ENCODE results near the gene MIF4GD. TPM values are rescaled to one million over a fixed set of nuclear protein-coding genes. Genes with fewer than 3 reads are reported as not detected.

The MIF4GD gene
- polyA plus RNA-seq, 1 donor from 2014 or later, result 27.7 TPM

DNA sequence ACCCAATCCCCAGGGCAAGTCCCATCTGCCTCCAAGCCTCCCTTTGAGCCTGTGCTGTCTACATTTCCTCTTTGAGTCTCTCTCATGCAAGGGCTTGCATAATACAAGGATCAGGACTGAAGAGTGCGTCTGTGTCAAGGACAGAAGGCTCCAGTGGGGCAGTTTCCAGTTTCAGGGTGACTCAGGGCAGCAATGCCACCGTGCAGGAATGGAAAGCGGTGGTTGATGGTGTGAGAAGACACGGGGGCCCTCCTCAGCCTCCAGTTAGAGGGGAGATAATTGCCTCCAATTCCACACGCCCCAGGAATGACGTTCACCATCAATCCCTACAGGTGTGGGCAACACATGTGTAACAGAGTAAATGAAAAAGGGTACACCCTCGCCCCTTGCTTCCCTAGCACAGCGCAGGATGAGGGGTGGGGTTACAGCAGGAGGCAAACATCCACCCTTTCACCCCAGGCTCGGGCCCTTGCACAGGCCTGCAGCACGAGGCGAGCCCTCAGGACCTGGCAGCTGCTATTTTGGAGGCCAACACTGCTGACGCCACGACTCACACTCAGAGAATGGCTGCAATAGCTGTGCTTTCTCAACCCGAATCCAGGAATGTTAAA lies 43.0 kb upstream of the MIF4GD start:
- no peak overlapping the region for H2AFZ ChIP-seq (ENCODE audit: low read depth, low read length)
- H3K27ac ChIP-seq (ENCODE audit: low read length), result no peak overlapping the region

GRCh38 chr17:75308732-75309629 lies 38.0 kb upstream of the MIF4GD start:
- Histone ChIP-seq H4K20me1 (ENCODE audit: insufficient read depth) (no peaks in the 10 kb centered on the region), H3K9me3 (ENCODE audit: low read length) (no peaks in the 10 kb centered on the region), H3F3A (ENCODE audit: insufficient read depth, low read length, poor library complexity, severe bottlenecking) (no peaks in the 10 kb centered on the region), H3K4me3 (ENCODE audit: low read length) (no peak overlapping the region), H3K79me2 (replicated peaks; ENCODE audit: insufficient read depth, low read length) (no peaks in the 10 kb centered on the region), H3K9ac (ENCODE audit: low read length) (no peak overlapping the region), H3K9me2 (ENCODE audit: insufficient read depth, low read length) (no peaks in the 10 kb centered on the region), H2AFZ (ENCODE audit: low read depth, low read length) (no peak overlapping the region), H3K36me3 (ENCODE audit: insufficient read depth, low read length) (no peaks in the 10 kb centered on the region), H3K27ac (ENCODE audit: low read length) (no peak overlapping the region), H3K4me2 (ENCODE audit: low read length) (no peak overlapping the region), H3K27me3 (ENCODE audit: insufficient read depth, low read depth, low read length) (no peaks in the 10 kb centered on the region)
- no peak for TF ChIP-seq POLR2AphosphoS5 (IDR thresholded peaks at IDR 0.05)
- TF ChIP-seq TAF1 (IDR thresholded peaks at IDR 0.05; ENCODE audit: low read depth), result no peak
- TF ChIP-seq, protein P1, sequence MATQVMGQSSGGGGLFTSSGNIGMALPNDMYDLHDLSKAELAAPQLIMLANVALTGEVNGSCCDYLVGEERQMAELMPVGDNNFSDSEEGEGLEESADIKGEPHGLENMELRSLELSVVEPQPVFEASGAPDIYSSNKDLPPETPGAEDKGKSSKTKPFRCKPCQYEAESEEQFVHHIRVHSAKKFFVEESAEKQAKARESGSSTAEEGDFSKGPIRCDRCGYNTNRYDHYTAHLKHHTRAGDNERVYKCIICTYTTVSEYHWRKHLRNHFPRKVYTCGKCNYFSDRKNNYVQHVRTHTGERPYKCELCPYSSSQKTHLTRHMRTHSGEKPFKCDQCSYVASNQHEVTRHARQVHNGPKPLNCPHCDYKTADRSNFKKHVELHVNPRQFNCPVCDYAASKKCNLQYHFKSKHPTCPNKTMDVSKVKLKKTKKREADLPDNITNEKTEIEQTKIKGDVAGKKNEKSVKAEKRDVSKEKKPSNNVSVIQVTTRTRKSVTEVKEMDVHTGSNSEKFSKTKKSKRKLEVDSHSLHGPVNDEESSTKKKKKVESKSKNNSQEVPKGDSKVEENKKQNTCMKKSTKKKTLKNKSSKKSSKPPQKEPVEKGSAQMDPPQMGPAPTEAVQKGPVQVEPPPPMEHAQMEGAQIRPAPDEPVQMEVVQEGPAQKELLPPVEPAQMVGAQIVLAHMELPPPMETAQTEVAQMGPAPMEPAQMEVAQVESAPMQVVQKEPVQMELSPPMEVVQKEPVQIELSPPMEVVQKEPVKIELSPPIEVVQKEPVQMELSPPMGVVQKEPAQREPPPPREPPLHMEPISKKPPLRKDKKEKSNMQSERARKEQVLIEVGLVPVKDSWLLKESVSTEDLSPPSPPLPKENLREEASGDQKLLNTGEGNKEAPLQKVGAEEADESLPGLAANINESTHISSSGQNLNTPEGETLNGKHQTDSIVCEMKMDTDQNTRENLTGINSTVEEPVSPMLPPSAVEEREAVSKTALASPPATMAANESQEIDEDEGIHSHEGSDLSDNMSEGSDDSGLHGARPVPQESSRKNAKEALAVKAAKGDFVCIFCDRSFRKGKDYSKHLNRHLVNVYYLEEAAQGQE (IDR thresholded peaks at IDR 0.05; ENCODE audit: borderline replicate concordance), result no peak
- TF ChIP-seq, protein P2, sequence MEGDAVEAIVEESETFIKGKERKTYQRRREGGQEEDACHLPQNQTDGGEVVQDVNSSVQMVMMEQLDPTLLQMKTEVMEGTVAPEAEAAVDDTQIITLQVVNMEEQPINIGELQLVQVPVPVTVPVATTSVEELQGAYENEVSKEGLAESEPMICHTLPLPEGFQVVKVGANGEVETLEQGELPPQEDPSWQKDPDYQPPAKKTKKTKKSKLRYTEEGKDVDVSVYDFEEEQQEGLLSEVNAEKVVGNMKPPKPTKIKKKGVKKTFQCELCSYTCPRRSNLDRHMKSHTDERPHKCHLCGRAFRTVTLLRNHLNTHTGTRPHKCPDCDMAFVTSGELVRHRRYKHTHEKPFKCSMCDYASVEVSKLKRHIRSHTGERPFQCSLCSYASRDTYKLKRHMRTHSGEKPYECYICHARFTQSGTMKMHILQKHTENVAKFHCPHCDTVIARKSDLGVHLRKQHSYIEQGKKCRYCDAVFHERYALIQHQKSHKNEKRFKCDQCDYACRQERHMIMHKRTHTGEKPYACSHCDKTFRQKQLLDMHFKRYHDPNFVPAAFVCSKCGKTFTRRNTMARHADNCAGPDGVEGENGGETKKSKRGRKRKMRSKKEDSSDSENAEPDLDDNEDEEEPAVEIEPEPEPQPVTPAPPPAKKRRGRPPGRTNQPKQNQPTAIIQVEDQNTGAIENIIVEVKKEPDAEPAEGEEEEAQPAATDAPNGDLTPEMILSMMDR (IDR thresholded peaks at IDR 0.05; ENCODE audit: poor library complexity, severe bottlenecking), result no peak
- no peak for TF ChIP-seq EP300 (conservative IDR thresholded peaks at IDR 0.05; ENCODE audit: poor library complexity, severe bottlenecking)
- no peak for TF ChIP-seq EZH2 (IDR thresholded peaks at IDR 0.05; ENCODE audit: borderline replicate concordance, insufficient read depth, low read length, poor library complexity, severe bottlenecking)
- no peak for TF ChIP-seq RAD21 (conservative IDR thresholded peaks at IDR 0.05)
- TF ChIP-seq SMC3 (conservative IDR thresholded peaks at IDR 0.05; ENCODE audit: poor library complexity), result no peak

More for the DNA sequence above, 43.0 kb upstream of the MIF4GD start:
- Histone ChIP-seq H3K27me3 (ENCODE audit: insufficient read depth, low read depth, low read length) (no peaks in the 10 kb centered on the region), H3K36me3 (ENCODE audit: insufficient read depth, low read length) (no peaks in the 10 kb centered on the region), H3F3A (ENCODE audit: insufficient read depth, low read length, poor library complexity, severe bottlenecking) (no peaks in the 10 kb centered on the region), H3K4me2 (ENCODE audit: low read length) (no peak overlapping the region), H3K9me3 (ENCODE audit: low read length) (no peaks in the 10 kb centered on the region), H3K79me2 (replicated peaks; ENCODE audit: insufficient read depth, low read length) (no peaks in the 10 kb centered on the region), H3K4me3 (ENCODE audit: low read length) (no peak overlapping the region), H4K20me1 (ENCODE audit: insufficient read depth) (no peaks in the 10 kb centered on the region), H3K9me2 (ENCODE audit: insufficient read depth, low read length) (no peaks in the 10 kb centered on the region), H3K9ac (ENCODE audit: low read length) (no peak overlapping the region)
- TF ChIP-seq SMC3 (conservative IDR thresholded peaks at IDR 0.05; ENCODE audit: poor library complexity) (no peak), EP300 (conservative IDR thresholded peaks at IDR 0.05; ENCODE audit: poor library complexity, severe bottlenecking) (no peak), POLR2AphosphoS5 (IDR thresholded peaks at IDR 0.05) (no peak), RAD21 (conservative IDR thresholded peaks at IDR 0.05) (no peak), TAF1 (IDR thresholded peaks at IDR 0.05; ENCODE audit: low read depth) (no peak), MXI1 (conservative IDR thresholded peaks at IDR 0.05; ENCODE audit: poor library complexity, severe bottlenecking) (no peak), EZH2 (IDR thresholded peaks at IDR 0.05; ENCODE audit: borderline replicate concordance, insufficient read depth, low read length, poor library complexity, severe bottlenecking) (no peak)
- TF ChIP-seq, protein P2 (IDR thresholded peaks at IDR 0.05; ENCODE audit: poor library complexity, severe bottlenecking), result no peak
- TF ChIP-seq, protein P1 (IDR thresholded peaks at IDR 0.05; ENCODE audit: borderline replicate concordance), result no peak
